Neural cell (in vitro differentiated cells): ENCODE results near the gene GCNA. TPM values are rescaled to one million over a fixed set of nuclear protein-coding genes. Genes with fewer than 3 reads are reported as not detected.
"Not testable (repeated sequence)": the region's sequence is repeated elsewhere in the genome, so short reads cannot be mapped to it uniquely, and the experiment has no call there.

Experiments used
- H2AFZ ChIP-seq: fragments of 200-600, 300-800 bp; sonication (generic), shearing (Covaris generic); 2 replicates; pipeline ENCODE4 v1.6.0; 2014; ENCODE audit warnings: low read depth, mild to moderate bottlenecking, antibody characterized with exemption, low read length, moderate library complexity
- H3F3A ChIP-seq: fragments of 200-600 bp; shearing (Covaris generic); 2 replicates; pipeline ENCODE4 v1.6.1; 2016; ENCODE audit warnings: mild to moderate bottlenecking, moderate library complexity, mixed read lengths, antibody characterized with exemption, low read length; ENCODE audit not compliant: insufficient read depth, poor library complexity, severe bottlenecking
- H3K27ac ChIP-seq: fragments of 200-600, 300-800 bp; sonication (generic), shearing (Covaris generic); 2 replicates; pipeline ENCODE4 v1.5.1; 2014; ENCODE audit warnings: mild to moderate bottlenecking, low read length, moderate library complexity
- H3K27me3 ChIP-seq: fragments of 300-800, 200-600 bp; sonication (generic), shearing (Covaris generic); 2 replicates; pipeline ENCODE4 v1.6.0; 2014; ENCODE audit warnings: mild to moderate bottlenecking, low read depth, low read length, moderate library complexity; ENCODE audit not compliant: insufficient read depth
- H3K36me3 ChIP-seq: fragments of 300-800, 200-600 bp; sonication (generic), shearing (Covaris generic); 2 replicates; pipeline ENCODE4 v1.5.1; 2014; ENCODE audit warnings: mild to moderate bottlenecking, antibody characterized with exemption, low read length, moderate library complexity; ENCODE audit not compliant: insufficient read depth
- H3K4me2 ChIP-seq: fragments of 300-800, 200-600 bp; sonication (generic), shearing (Covaris generic); 2 replicates; pipeline ENCODE4 v1.6.0; 2014; ENCODE audit warnings: mild to moderate bottlenecking, low read length
- H3K4me3 ChIP-seq: fragments of 300-800, 200-600 bp; sonication (generic), shearing (Covaris generic); 2 replicates; pipeline ENCODE4 v1.5.1; 2014; ENCODE audit warnings: mild to moderate bottlenecking, low read length, moderate library complexity
- H3K79me2 ChIP-seq: fragments of 200-600 bp; shearing (Covaris generic); replicated peaks from 2 replicates; pipeline ENCODE4 v1.6.0; 2014; ENCODE audit warnings: mild to moderate bottlenecking, low read length, moderate library complexity; ENCODE audit not compliant: insufficient read depth
- H3K9ac ChIP-seq: fragments of 300-800, 200-600 bp; sonication (generic), shearing (Covaris generic); 2 replicates; pipeline ENCODE4 v1.6.1; 2016; ENCODE audit warnings: mild to moderate bottlenecking, low read length, mixed read lengths
- H3K9me2 ChIP-seq: fragments of 200-600 bp; shearing (Covaris generic); 2 replicates; pipeline ENCODE4 v1.6.1; 2016; ENCODE audit warnings: mild to moderate bottlenecking, low read length, mixed read lengths; ENCODE audit not compliant: insufficient read depth
- H3K9me3 ChIP-seq: fragments of 200-600, 300-800 bp; sonication (generic), shearing (Covaris generic); 2 replicates; pipeline ENCODE4 v1.6.1; 2016; ENCODE audit warnings: mild to moderate bottlenecking, mixed run types, low read length, moderate library complexity, mixed read lengths
- H4K20me1 ChIP-seq: fragments of 200-600 bp; shearing (Covaris generic); 2 replicates; pipeline ENCODE4 v1.6.1; 2016; ENCODE audit warnings: mild to moderate bottlenecking, mixed run types; ENCODE audit not compliant: insufficient read depth
- CTCF ChIP-seq: fragments of 450-650 bp; IDR thresholded peaks from 2 replicates; pipeline ENCODE4 v1.5.1; 2014; ENCODE audit warnings: antibody characterized with exemption, mild to moderate bottlenecking, moderate library complexity; ENCODE audit not compliant: poor library complexity, severe bottlenecking
- EP300 ChIP-seq: fragments of 450-650 bp; conservative IDR thresholded peaks from 2 replicates; pipeline ENCODE4 v1.6.1; 2014; ENCODE audit warnings: antibody characterized with exemption, mild to moderate bottlenecking, moderate library complexity; ENCODE audit not compliant: poor library complexity, severe bottlenecking
- EZH2 ChIP-seq: fragments of 200-600, 300-800 bp; shearing (Covaris generic), sonication (generic); IDR thresholded peaks from 2 replicates; pipeline ENCODE4 v1.6.1; 2014; ENCODE audit warnings: antibody characterized with exemption, low read length, borderline replicate concordance, mild to moderate bottlenecking; ENCODE audit not compliant: insufficient read depth, poor library complexity, severe bottlenecking
- MXI1 ChIP-seq: fragments of 450-650 bp; conservative IDR thresholded peaks from 2 replicates; pipeline ENCODE4 v1.6.1; 2014; ENCODE audit warnings: antibody characterized with exemption, mild to moderate bottlenecking; ENCODE audit not compliant: poor library complexity, severe bottlenecking
- POLR2AphosphoS5 ChIP-seq: IDR thresholded peaks from 2 replicates; pipeline ENCODE4 v1.6.1; 2012
- RAD21 ChIP-seq: fragments of 450-650 bp; conservative IDR thresholded peaks from 2 replicates; pipeline ENCODE4 v1.6.1; 2014; ENCODE audit warnings: antibody characterized with exemption, mild to moderate bottlenecking, moderate library complexity
- REST ChIP-seq: IDR thresholded peaks from 2 replicates; pipeline ENCODE4 v1.6.1; 2012; ENCODE audit warnings: borderline replicate concordance
- SMC3 ChIP-seq: fragments of 450-650 bp; conservative IDR thresholded peaks from 2 replicates; pipeline ENCODE4 v1.6.1; 2014; ENCODE audit warnings: antibody characterized with exemption, mild to moderate bottlenecking, moderate library complexity; ENCODE audit not compliant: poor library complexity
- TAF1 ChIP-seq: IDR thresholded peaks from 2 replicates; pipeline ENCODE4 v1.6.1; 2012; ENCODE audit warnings: low read depth
- polyA plus RNA-seq: library from polyadenylated mRNA; depleted of rRNA; stranded (reverse); fragments of >200 nt; gene quantifications from 2 replicates; pipeline ENCODE4 v1.2.3, GENCODE V29; 2014

The GCNA gene
- polyA plus RNA-seq, 1 donor from 2014 or later, result 11.0 TPM

- H3K9me2 ChIP-seq, H3F3A ChIP-seq, H3K9me3 ChIP-seq, H3K4me2 ChIP-seq, H3K4me3 ChIP-seq, H3K27me3 ChIP-seq, H3K27ac ChIP-seq, H3K36me3 ChIP-seq, H3K79me2 ChIP-seq, H2AFZ ChIP-seq, H4K20me1 ChIP-seq, H3K9ac ChIP-seq: not testable (repeated sequence)
Measured at GRCh38 chrX:71593210-71593609, 15.0 kb downstream of the GCNA start.

- Histone ChIP-seq H3K4me2 (no peak overlapping the region), H3K9ac (no peak overlapping the region), H4K20me1 (no peaks in the 10 kb centered on the region), H3K9me3 (no peaks in the 10 kb centered on the region), H3K9me2 (no peaks in the 10 kb centered on the region), H3F3A (no peaks in the 10 kb centered on the region), H3K4me3 (no peak overlapping the region), H3K79me2 (no peaks in the 10 kb centered on the region), H2AFZ (no peak overlapping the region), H3K36me3 (no peaks in the 10 kb centered on the region), H3K27ac (no peak overlapping the region), H3K27me3 (no peaks in the 10 kb centered on the region)
- TF ChIP-seq RAD21, result no peak
- no peak for TF ChIP-seq POLR2AphosphoS5
- no peak for TF ChIP-seq SMC3
- no peak for TF ChIP-seq EP300
- no peak for TF ChIP-seq MXI1
- no peak for TF ChIP-seq EZH2
- no peak for TF ChIP-seq TAF1
- TF ChIP-seq REST, result no peak
Measured at GRCh38 chrX:71599965-71600364, 21.7 kb downstream of the GCNA start.

GRCh38 chrX:71603618-71604017 lies 25.4 kb downstream of the GCNA start:
- H3K27ac ChIP-seq, result no peak overlapping the region
- no peak overlapping the region for H2AFZ ChIP-seq
- H3K9me2 ChIP-seq, result no peaks in the 10 kb centered on the region
- no peaks in the 10 kb centered on the region for H3K9me3 ChIP-seq
- H3K4me3 ChIP-seq, result no peak overlapping the region
- H3K4me2 ChIP-seq, result no peak overlapping the region
- H3K27me3 ChIP-seq, result no peaks in the 10 kb centered on the region
- H3K9ac ChIP-seq, result no peak overlapping the region
- no peaks in the 10 kb centered on the region for H3K79me2 ChIP-seq
- H4K20me1 ChIP-seq, result no peaks in the 10 kb centered on the region
- no peaks in the 10 kb centered on the region for H3K36me3 ChIP-seq
- no peak for TF ChIP-seq EP300
- no peak for TF ChIP-seq RAD21
- TF ChIP-seq TAF1, result no peak
- no peak for TF ChIP-seq CTCF
- H3F3A ChIP-seq, result no peaks in the 10 kb centered on the region
